GM18498 (cell line): ENCODE results near the gene FOLR2.
"Not testable (repeated sequence)": the region's sequence is repeated elsewhere in the genome, so short reads cannot be mapped to it uniquely, and the experiment has no call there.

Experiments used
- ATAC-seq: cut with Tn5 transposase; IDR thresholded peaks from one replicate; pipeline ENCODE4 v1.9.1; 2021; ENCODE audit warnings: mild to moderate bottlenecking, moderate library complexity; ENCODE audit not compliant: unreplicated experiment

Gene FOLR2

DNA sequence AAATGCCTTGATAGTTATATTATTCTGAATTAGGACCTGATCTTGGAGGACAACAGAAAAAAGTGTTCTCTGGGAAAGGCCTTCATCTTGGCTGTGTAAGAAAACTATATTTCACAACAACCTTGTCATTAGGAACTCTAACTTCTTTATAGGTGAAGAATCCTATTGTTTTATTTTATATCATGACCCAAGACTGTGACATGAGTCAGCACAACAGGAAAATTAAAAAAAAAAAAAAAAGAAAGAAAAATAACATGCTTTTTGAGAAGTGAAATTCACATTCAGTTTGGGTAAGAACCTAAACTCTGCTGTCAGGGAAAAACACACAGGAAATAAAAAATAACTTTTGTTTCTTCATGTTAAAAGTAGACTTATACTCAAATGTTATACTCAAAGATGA is 11.7 kb upstream of the FOLR2 start:
- no peak for ATAC-seq

- not testable (repeated sequence) for ATAC-seq
Measured at GRCh38 chr11:72206794-72207193, 9.8 kb upstream of the FOLR2 start.

DNA sequence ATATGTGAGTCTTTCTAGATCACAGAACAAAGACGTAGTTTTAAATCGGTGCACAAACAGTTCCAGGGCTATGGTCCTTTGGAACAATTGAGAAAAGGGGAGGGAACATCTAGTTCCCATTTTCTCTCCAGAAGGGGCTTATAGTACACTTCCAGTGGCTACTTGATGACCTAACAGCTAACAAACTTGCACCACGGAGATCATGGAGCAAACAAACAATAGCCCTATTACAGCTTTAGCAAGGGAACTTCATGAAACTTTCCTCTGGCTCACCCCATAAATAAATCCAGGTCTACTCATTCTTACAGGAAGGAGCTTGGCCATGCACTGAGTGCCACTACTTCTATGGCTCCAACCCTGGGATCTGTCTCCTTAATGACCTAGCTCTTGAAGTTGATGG is 8.3 kb upstream of the FOLR2 start:
- no peak for ATAC-seq

DNA sequence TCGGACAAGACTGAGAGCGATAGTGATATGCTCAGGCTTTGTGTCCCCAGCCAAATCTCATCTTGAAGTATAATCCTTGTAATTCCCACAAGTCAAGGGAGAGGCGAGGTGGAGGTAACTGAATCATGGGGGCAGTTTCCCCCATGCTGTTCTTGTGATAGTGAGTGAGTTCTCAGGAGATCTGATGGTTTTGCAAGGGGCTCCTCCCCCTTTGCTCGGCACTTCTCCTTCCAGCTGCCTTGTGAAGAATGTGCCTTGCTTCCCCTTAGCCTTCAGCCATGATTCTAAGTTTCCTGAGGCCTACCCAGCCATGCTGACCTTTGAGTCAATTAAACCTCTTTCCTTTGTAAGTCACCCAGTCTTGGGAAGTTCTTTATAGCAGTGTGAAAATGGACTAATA is 7.5 kb upstream of the FOLR2 start:
- no peak for ATAC-seq

DNA sequence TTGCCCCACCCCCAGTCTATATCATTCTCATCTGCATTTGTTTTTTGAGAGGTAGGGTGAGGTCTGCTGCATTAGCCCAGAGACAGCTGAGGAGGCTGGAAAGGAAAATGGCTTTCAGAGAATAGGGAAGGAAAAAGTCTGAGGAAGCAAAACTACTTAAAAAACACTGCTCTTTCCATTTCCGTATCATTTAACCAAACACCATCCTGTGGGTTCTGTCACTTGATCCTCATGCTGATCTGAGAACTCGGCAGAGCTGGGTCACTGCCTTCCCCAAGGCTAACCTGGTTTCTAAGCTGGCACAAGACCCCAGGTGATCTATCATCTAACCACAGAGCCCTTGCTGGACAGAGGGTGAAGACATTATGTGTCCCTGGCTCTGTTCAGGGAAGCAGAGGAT is 1.2 kb downstream of the FOLR2 start:
- ATAC-seq: no peak

- no peak for ATAC-seq
Measured at GRCh38 chr11:72218251-72218745, 1.7 kb downstream of the FOLR2 start.

DNA sequence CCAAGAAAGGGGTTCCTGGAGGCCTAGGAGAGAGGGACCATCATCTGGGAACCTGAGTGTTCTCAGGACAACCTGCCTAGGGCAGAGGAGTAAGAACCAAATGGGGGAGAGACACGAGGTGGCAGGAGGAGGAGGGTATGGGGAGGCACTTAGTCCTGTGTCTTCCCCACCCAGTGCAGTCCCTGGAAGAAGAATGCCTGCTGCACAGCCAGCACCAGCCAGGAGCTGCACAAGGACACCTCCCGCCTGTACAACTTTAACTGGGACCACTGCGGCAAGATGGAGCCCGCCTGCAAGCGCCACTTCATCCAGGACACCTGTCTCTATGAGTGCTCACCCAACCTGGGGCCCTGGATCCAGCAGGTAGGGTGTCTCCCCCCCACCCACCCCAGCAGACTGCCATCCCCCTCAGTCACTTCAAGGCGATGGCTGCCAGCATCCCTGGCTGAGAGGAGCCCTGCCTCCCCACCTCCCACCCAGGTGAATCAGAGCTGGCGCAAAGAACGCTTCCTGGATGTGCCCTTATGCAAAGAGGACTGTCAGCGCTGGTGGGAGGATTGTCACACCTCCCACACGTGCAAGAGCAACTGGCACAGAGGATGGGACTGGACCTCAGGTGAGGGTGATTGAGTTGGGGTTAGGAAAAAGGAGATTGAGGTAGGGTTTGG is 4.2 kb downstream of the FOLR2 start:
- no peak for ATAC-seq

- ATAC-seq: no peak
Measured at GRCh38 chr11:72221386-72222075, 4.9 kb downstream of the FOLR2 start.

DNA sequence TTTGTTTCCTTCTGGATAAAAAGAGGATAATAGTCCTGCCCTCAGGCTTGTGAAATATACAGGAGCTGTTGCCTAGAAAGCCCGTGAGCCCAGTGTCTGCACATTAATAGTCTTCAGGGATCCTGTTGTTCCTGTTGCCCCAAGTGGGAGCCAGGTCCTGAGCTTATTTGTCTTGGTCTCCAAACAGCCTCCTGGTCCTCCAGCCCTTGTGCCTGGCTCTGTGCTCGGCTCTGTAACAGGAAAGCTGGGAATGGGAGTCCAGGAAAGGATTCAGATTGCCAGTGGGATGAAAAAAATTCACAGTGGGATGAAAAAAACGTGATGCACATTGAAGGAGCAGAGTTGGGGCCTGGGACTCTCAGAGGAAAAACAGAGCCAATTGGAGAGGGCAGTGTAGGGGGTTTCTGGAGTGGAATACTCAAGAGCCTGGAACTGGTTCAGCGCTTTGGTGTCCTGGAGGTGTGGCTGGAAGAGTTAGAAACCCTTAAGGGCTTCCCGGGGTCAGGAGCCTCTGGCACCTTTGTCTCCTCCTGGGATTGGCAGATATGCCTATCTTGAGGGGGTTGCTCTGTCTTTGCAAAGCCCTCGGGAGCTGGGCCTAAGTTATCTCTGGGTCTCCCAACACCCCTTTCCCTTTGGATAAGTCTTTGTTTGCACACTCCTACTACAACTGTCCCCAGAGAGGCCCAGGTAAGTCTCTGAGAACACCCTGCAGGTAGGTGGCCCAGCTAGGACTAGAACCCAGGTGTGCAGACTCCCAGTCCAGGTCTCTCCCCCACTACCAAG is 5.7 kb downstream of the FOLR2 start:
- ATAC-seq: no peak

- ATAC-seq: peak; percentile 70
Measured at GRCh38 chr11:72222907-72223614, 6.5 kb downstream of the FOLR2 start.

GRCh38 chr11:72223615-72224563 is 7.3 kb downstream of the FOLR2 start:
- ATAC-seq: peak; percentile 56

GRCh38 chr11:72224564-72225410 is 8.2 kb downstream of the FOLR2 start, which contains the start of gene INPPL1:
TSS of gene INPPL1 (plus strand) at chr11:72224767. CDS start at chr11:72224985, 218 bp downstream.
- ATAC-seq: no peak

GRCh38 chr11:72225411-72225951 is 8.9 kb downstream of the FOLR2 start:
- no peak for ATAC-seq

DNA sequence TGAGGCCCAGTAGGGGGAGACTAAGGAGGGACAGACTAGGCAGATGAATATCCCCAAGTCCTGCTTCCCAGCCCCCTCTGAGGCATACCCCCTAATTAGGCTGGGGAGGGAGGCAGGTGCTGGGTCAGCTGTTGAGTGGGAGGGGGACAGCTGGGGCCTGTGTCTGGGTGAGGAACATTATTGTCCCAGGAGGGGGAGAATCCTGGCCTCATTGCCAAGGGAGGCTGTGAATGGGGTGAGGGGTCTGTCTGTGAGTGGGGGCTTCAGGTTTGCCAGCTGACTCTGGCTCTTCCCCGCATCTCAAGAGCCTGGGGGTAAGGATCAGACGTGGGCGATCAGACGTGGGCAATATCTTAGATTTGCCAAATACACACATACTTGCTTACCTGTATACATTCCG is 10.1 kb downstream of the FOLR2 start:
- no peak for ATAC-seq

DNA sequence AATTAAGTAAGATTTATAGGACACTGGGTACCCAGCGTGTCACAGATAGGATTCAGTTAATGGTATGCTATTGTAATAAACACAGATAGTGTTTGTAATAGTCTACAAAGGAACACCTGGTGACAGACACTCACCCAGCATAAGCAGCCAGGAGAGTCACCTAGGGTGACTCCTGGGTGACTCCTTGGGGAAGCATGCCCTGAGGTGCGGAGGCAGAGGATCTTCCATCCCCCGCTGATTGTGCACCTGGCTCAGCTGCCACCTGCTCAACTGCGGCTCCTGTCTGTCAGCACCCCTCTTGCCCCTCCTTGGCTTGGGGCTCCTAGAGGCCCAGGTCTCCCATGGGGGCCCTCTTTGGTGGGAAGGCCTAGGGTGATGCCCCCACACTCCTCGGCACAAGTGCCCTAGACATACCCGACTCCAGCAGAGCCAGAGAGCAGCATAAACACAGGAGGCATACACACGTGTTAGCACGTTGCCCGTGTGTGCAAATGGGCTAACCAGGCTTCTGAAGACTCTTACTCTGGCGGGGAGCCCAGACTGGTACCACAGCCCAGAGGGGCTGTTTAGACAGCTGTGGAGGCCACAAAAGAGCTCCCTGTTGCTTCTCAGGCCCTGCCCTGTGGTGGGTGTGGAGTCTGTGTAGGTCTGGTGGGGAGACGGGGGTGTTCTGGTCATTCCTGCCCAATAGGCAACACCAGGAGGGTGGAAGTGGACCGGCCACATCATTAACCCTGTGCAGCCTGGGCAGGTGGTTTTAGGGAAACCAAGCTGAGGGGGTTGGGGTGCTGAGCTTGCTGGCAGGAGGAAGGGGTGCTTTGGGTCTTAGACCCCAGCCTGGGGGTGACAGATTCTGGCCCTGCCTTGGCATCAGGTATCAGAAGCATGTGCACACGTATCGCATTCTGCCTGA is 11.0 kb downstream of the FOLR2 start:
- ATAC-seq: no peak

- ATAC-seq: no peak
Measured at GRCh38 chr11:72228229-72228843, 11.7 kb downstream of the FOLR2 start.

- ATAC-seq: no peak
Measured at GRCh38 chr11:72228844-72229231, 12.2 kb downstream of the FOLR2 start.
